K562 (cell line): ENCODE results near the gene VAMP8. TPM values are rescaled to one million over a fixed set of nuclear protein-coding genes. Genes with fewer than 3 reads are reported as not detected.
A peak's percentile ranks its signal among the peaks of the same experiment; 100 is the strongest.

Source experiments
- CAMTA2 ChIP-seq: fragments of 250-450 bp; sonication (Bioruptor Pico); conservative IDR thresholded peaks from 2 replicates; pipeline ENCODE4 v1.5.1; 2022
- CBX8 ChIP-seq: fragments of 200-600 bp; sonication (generic); IDR thresholded peaks from 2 replicates; pipeline ENCODE4 v1.6.1; 2012; ENCODE audit warnings: borderline replicate concordance, mixed run types, low read depth, mild to moderate bottlenecking, moderate library complexity, mixed read lengths, low read length, control low read depth, inconsistent platforms; ENCODE audit not compliant: poor library complexity, severe bottlenecking; ENCODE audit errors: extremely low read depth
- FOXA3 ChIP-seq, 2 experiments: fragments of 450-650 bp in 1 of 2; sonication (generic) in 1 of 2; formaldehyde crosslinking; IDR thresholded peaks in 1 of 2; conservative IDR thresholded peaks in 1 of 2; 2 replicates each; pipeline versions ENCODE4 v1.4.0 to v1.8.0; 2020 to 2022; ENCODE audit warnings: mild to moderate bottlenecking in 2 of 2, missing genetic modification reagents in 1 of 2
- GATAD2B ChIP-seq: fragments of 450-650 bp; IDR thresholded peaks from 2 replicates; pipeline ENCODE4 v1.6.1; 2017; ENCODE audit warnings: mild to moderate bottlenecking, borderline replicate concordance
- ILF3 ChIP-seq: fragments of 450-650 bp; IDR thresholded peaks from 2 replicates; pipeline ENCODE4 v1.6.1; 2018; ENCODE audit warnings: antibody characterized with exemption, mild to moderate bottlenecking, moderate library complexity, borderline replicate concordance
- ILK ChIP-seq: fragments of 450-650 bp; IDR thresholded peaks from 2 replicates; pipeline ENCODE4 v1.6.1; 2016; ENCODE audit warnings: missing genetic modification characterization, low read depth, mild to moderate bottlenecking, missing compliant biosample characterization, moderate library complexity, borderline replicate concordance
- MEF2A ChIP-seq: IDR thresholded peaks from 2 replicates; pipeline ENCODE4 v1.6.1; 2011; ENCODE audit warnings: low read depth, mild to moderate bottlenecking, low read length, moderate library complexity; ENCODE audit not compliant: control insufficient read depth
- NBN ChIP-seq: fragments of 450-650 bp; IDR thresholded peaks from 2 replicates; pipeline ENCODE4 v1.6.1; 2016; ENCODE audit warnings: low read depth, mild to moderate bottlenecking
- PHF20 ChIP-seq: fragments of 450-650 bp; IDR thresholded peaks from 2 replicates; pipeline ENCODE4 v1.6.1; 2018; ENCODE audit not compliant: partially characterized antibody
- POLR2AphosphoS5 ChIP-seq: IDR thresholded peaks from 2 replicates; pipeline ENCODE4 v1.6.1; 2011; ENCODE audit warnings: mild to moderate bottlenecking, low read depth, low read length, moderate library complexity; ENCODE audit not compliant: control insufficient read depth, insufficient read depth
- PRMT5 ChIP-seq: sonication (generic); formaldehyde crosslinking; IDR thresholded peaks from 2 replicates; pipeline ENCODE4 v1.5.0; 2020; ENCODE audit warnings: missing genetic modification reagents
- RFX5 ChIP-seq: IDR thresholded peaks from 2 replicates; pipeline ENCODE4 v1.6.1; 2011; ENCODE audit warnings: low read depth, mild to moderate bottlenecking, improper control_type of control experiment, low read length
- STAT5A ChIP-seq: IDR thresholded peaks from 2 replicates; pipeline ENCODE4 v1.6.1; 2012; ENCODE audit warnings: low read length, inconsistent platforms, borderline replicate concordance
- ZNF197 ChIP-seq: fragments of 200-800 bp; sonication (Bioruptor generic); IDR thresholded peaks from 2 replicates; pipeline ENCODE4 v1.6.1; 2016; ENCODE audit warnings: low read depth, missing genetic modification characterization, missing compliant biosample characterization
- ZNF212 ChIP-seq: fragments of 450-650 bp; formaldehyde crosslinking; IDR thresholded peaks from 2 replicates; pipeline ENCODE4 v1.4.0; 2020; ENCODE audit warnings: mild to moderate bottlenecking
- ZNF584 ChIP-seq: fragments of 200-800 bp; sonication (Bioruptor generic); IDR thresholded peaks from 2 replicates; pipeline ENCODE4 v1.6.1; 2016; ENCODE audit warnings: low read depth, mild to moderate bottlenecking, missing genetic modification characterization, missing compliant biosample characterization
- polyA plus RNA-seq, 8 experiments: library from polyadenylated mRNA; depleted of rRNA in 4 of 8; stranded (reverse) in 5 of 8; unstranded in 3 of 8; fragments of >200 nt; fragmentation: Nextera tagmentation in 2 of 8; fragmentation: Illumina TruSeq in 1 of 8; extraction: Ambion mirVana in 2 of 8; extraction: Trizol in 1 of 8; gene quantifications; 2 replicates each; pipeline versions ENCODE4 v1.2.1 to v1.2.3, GENCODE V29; 2011 to 2014; ENCODE audit warnings: inconsistent platforms in 1 of 8, missing spikeins in 1 of 8
- total RNA-seq, 7 experiments: library from RNA; depleted of rRNA in 6 of 7; stranded (reverse); fragments of >200 nt in 6 of 7; fragmentation: Illumina TruSeq in 2 of 7; extraction: Trizol in 2 of 7; gene quantifications; 2 replicates each; pipeline versions ENCODE4 v1.2.1 to v1.2.3, GENCODE V29; 2011 to 2021; ENCODE audit warnings: low replicate concordance in 1 of 7
- TF ChIP-seq, protein P1 (sequence below), 3 experiments: fragments of 200-800 bp in 1 of 3; fragments of 250-450 bp in 1 of 3; fragments of 450-650 bp in 1 of 3; sonication (Bioruptor Pico) in 1 of 3; sonication (Bioruptor generic) in 1 of 3; formaldehyde crosslinking in 1 of 3; IDR thresholded peaks; 2 replicates each; pipeline versions ENCODE4 v1.6.1 to v1.8.0; 2016 to 2022; ENCODE audit warnings: mild to moderate bottlenecking in 2 of 3, missing genetic modification characterization in 2 of 3, missing compliant biosample characterization in 1 of 3, moderate library complexity in 1 of 3
- TF ChIP-seq, protein P2 (sequence below), 2 experiments: IDR thresholded peaks; 2 replicates each; pipeline ENCODE4 v1.6.1; 2011; ENCODE audit warnings: borderline replicate concordance in 1 of 2, control low read depth in 1 of 2, low read depth in 1 of 2, low read length in 1 of 2, mild to moderate bottlenecking in 1 of 2, mixed read lengths in 1 of 2, moderate library complexity in 1 of 2; ENCODE audit not compliant: insufficient read depth in 1 of 2, insufficient read length in 1 of 2, poor library complexity in 1 of 2, severe bottlenecking in 1 of 2; ENCODE audit errors: extremely low read depth in 1 of 2
- TF ChIP-seq, protein P3 (sequence below): sonication (generic); formaldehyde crosslinking; IDR thresholded peaks from 2 replicates; pipeline ENCODE4 v1.8.0; 2022; ENCODE audit warnings: mild to moderate bottlenecking, low read depth, missing genetic modification reagents

Gene VAMP8
- total and polyA plus RNA-seq, 9 of the 15 experiments (the other 6 are each of a cell fraction or from before 2014, with no cell fraction given) = 107 to 571 (median 248) TPM

DNA sequence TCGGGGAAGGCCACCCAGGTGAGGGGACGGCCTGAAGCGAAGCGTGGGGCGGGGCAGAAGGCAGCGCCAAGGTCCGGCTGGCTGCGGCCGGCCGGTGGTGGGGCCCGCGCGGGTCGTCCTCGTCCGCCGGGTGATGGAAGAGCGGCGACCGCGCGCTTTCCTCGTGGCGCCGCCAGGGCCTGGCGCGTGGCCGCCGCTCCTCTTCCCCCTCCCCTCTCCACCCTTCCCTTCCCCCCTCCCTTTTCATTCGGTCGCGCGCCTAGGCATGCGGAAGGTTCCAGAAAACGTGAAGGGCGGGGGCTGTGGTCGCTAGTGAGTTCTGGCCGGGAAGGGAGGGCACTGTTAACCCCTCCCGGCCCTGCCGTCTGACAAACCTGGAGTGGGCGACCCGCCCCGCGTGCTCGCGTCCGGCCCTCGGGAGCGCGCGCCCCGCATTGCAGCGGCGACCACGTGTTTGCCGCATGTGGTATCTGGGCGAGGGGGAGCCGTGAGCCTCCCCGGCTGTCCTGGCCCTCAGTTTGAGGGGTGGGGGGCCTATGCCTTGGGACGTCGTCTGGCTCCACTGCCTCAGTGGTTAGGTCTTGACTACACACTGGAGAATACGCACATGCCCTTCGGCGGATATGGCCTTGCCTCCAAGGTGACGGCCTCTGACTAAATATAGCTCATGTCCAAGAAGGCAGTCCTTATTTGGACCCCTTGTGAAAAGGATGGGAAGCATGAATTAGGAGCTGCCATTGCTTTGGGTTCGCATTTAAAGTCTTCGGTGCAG lies 37.8 kb upstream of the VAMP8 start (continued):
- TF ChIP-seq, protein P1, sequence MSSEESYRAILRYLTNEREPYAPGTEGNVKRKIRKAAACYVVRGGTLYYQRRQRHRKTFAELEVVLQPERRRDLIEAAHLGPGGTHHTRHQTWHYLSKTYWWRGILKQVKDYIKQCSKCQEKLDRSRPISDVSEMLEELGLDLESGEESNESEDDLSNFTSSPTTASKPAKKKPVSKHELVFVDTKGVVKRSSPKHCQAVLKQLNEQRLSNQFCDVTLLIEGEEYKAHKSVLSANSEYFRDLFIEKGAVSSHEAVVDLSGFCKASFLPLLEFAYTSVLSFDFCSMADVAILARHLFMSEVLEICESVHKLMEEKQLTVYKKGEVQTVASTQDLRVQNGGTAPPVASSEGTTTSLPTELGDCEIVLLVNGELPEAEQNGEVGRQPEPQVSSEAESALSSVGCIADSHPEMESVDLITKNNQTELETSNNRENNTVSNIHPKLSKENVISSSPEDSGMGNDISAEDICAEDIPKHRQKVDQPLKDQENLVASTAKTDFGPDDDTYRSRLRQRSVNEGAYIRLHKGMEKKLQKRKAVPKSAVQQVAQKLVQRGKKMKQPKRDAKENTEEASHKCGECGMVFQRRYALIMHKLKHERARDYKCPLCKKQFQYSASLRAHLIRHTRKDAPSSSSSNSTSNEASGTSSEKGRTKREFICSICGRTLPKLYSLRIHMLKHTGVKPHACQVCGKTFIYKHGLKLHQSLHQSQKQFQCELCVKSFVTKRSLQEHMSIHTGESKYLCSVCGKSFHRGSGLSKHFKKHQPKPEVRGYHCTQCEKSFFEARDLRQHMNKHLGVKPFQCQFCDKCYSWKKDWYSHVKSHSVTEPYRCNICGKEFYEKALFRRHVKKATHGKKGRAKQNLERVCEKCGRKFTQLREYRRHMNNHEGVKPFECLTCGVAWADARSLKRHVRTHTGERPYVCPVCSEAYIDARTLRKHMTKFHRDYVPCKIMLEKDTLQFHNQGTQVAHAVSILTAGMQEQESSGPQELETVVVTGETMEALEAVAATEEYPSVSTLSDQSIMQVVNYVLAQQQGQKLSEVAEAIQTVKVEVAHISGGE (CRISPR knock-in tag; IDR thresholded peaks at IDR 0.05) = no peak; a peak in 1 of 6 replicates
- no peak for TF ChIP-seq ZNF212 (CRISPR knock-in tag)
- TF ChIP-seq, protein P2, sequence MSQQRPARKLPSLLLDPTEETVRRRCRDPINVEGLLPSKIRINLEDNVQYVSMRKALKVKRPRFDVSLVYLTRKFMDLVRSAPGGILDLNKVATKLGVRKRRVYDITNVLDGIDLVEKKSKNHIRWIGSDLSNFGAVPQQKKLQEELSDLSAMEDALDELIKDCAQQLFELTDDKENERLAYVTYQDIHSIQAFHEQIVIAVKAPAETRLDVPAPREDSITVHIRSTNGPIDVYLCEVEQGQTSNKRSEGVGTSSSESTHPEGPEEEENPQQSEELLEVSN (IDR thresholded peaks at IDR 0.05; ENCODE audit: borderline replicate concordance in 1 of 2, extremely low read depth in 1 of 2, insufficient read depth in 1 of 2, insufficient read length in 1 of 2, low read depth in 1 of 2, low read length in 1 of 2, poor library complexity in 1 of 2, severe bottlenecking in 1 of 2) = peak; percentile 59 to 73
- 0 out of 2 replicates have a peak, but pooled peaks have one; percentile 25 for TF ChIP-seq STAT5A
- TF ChIP-seq ZNF584 (CRISPR knock-in tag) = no peak; the same call in 1 of the 2 replicates
- TF ChIP-seq GATAD2B = no peak; the same call in 1 of the 2 replicates
- peak in 1 of 2 experiments; percentile 12; a peak in 1 of 4 replicates for TF ChIP-seq FOXA3 (CRISPR knock-in tag; conservative IDR thresholded peaks at IDR 0.05 in 1 of 2, IDR thresholded peaks at IDR 0.05 in 1 of 2)
- no peak for TF ChIP-seq ILF3
- TF ChIP-seq POLR2AphosphoS5 = no peak
- peak; percentile 55; the same call in 1 of the 2 replicates for TF ChIP-seq MEF2A
- TF ChIP-seq CBX8 = no peak
- TF ChIP-seq ILK = no peak
- TF ChIP-seq CAMTA2 = no peak
- TF ChIP-seq, protein P3, sequence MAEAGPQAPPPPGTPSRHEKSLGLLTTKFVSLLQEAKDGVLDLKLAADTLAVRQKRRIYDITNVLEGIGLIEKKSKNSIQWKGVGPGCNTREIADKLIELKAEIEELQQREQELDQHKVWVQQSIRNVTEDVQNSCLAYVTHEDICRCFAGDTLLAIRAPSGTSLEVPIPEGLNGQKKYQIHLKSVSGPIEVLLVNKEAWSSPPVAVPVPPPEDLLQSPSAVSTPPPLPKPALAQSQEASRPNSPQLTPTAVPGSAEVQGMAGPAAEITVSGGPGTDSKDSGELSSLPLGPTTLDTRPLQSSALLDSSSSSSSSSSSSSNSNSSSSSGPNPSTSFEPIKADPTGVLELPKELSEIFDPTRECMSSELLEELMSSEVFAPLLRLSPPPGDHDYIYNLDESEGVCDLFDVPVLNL (CRISPR knock-in tag) = no peak; the same call in 1 of the 2 replicates
- no peak for TF ChIP-seq PRMT5
- no peak for TF ChIP-seq ZNF197 (CRISPR knock-in tag)
- TF ChIP-seq PHF20 = no peak
- no peak for TF ChIP-seq RFX5
- peak; percentile 71; the same call in 1 of the 2 replicates for TF ChIP-seq NBN
